HUES64 (cell line): ENCODE data around the gene ADH1B.
"Not testable (repeated sequence)": the region's sequence is repeated elsewhere in the genome, so short reads cannot be mapped to it uniquely, and the experiment has no call there.

Experiments
- H3K27ac ChIP-seq: 2 replicates; pipeline ENCODE4 v1.7.0; 2013; ENCODE audit warnings: low read depth, low read length, inconsistent platforms
- H3K27me3 ChIP-seq: 2 replicates; pipeline ENCODE4 v1.6.1; 2013; ENCODE audit warnings: mild to moderate bottlenecking, low read length; ENCODE audit not compliant: insufficient read depth
- H3K36me3 ChIP-seq: 2 replicates; pipeline ENCODE4 v1.6.1; 2013; ENCODE audit warnings: mild to moderate bottlenecking, low read length; ENCODE audit not compliant: insufficient read depth
- H3K4me1 ChIP-seq: 2 replicates; pipeline ENCODE4 v1.6.1; 2013; ENCODE audit warnings: mild to moderate bottlenecking, low read length, moderate library complexity; ENCODE audit not compliant: insufficient read depth
- H3K4me3 ChIP-seq: 2 replicates; pipeline ENCODE4 v1.5.1; 2013; ENCODE audit warnings: mild to moderate bottlenecking, low read length, moderate library complexity
- H3K9ac ChIP-seq: 2 replicates; pipeline ENCODE4 v1.6.1; 2013; ENCODE audit warnings: mild to moderate bottlenecking, low read depth, low read length
- H3K9me3 ChIP-seq: 2 replicates; pipeline ENCODE4 v1.6.1; 2013; ENCODE audit warnings: low read depth, low read length; ENCODE audit not compliant: insufficient read depth
- WGBS: fragments of 150-250, 120-280 bp; methylation state at CpG from one replicate; pipeline ENCODE4 v1.1.7; 2013; ENCODE audit warnings: missing lambda C conversion rate; 5-methylcytosine and 5-hydroxymethylcytosine counted together

The ADH1B gene

DNA sequence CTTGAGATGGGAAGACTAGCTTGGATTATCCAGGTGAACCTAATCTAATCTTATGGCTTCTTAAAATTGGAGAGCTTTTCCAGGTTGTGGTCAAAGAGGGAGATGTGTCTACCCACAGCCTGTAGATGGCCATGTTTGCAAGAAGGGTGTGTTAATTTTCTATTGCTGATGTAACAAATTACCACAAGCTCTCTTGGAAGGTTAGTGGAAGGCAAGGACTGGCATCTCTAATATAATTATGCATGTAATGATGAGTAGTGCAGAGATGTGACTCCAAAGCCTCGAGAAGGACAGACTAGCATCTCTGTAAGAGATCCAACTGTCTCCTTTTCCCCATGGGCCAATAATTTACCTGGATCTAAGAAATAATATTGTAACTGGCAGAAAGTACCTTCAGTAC, 3.2 kb upstream of the ADH1B start:
- WGBS = 71% methylated on average over 1 of the region's 1 CpG
- Histone ChIP-seq H3K27ac (no peak overlapping the region), H3K36me3 (no peaks in the 10 kb centered on the region), H3K9me3 (0 out of 2 replicates have a peak, but pooled peaks cover 7% of the 10 kb centered on the region), H3K4me3 (no peak overlapping the region), H3K27me3 (no peaks in the 10 kb centered on the region), H3K4me1 (peaks cover 14% of the 10 kb centered on the region), H3K9ac (no peak overlapping the region)

- no peak overlapping the region for H3K9ac ChIP-seq
- H3K36me3 ChIP-seq = no peaks in the 10 kb centered on the region
- H3K4me3 ChIP-seq = no peak overlapping the region
- no peak overlapping the region for H3K27ac ChIP-seq
- peaks cover 14% of the 10 kb centered on the region for H3K4me1 ChIP-seq
- no peaks in the 10 kb centered on the region for H3K27me3 ChIP-seq
- 89% methylated on average over 1 of the region's 1 CpG for WGBS
- H3K9me3 ChIP-seq = 0 out of 2 replicates have a peak, but pooled peaks cover 7% of the 10 kb centered on the region
Observed at GRCh38 chr4:99323756-99324155, 2.6 kb upstream of the ADH1B start.

DNA sequence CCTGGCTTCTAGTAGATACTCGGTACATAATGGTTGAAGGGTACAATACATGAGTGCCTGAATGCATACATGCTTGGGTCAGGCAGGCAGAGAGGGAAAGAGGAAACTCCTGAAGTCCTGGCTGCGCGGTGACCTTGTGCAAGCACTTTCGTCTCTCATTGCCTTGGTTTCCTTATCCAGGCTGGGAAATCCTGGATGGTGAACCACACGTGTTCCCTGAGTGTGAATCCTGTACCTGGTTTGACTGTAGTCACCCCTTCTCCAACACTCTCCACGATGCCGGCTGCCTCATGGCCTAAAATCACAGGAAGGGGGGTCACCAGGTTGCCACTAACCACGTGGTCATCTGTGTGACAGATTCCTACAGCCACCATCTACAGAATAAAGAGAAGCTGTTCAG, 3.4 kb downstream of the ADH1B start:
- not testable (repeated sequence) for H3K36me3 ChIP-seq, H3K4me3 ChIP-seq, H3K9ac ChIP-seq, H3K9me3 ChIP-seq, H3K27ac ChIP-seq, H3K27me3 ChIP-seq
- peaks cover 14% of the 10 kb centered on the region for H3K4me1 ChIP-seq
- 92% methylated on average over 8 of the region's 8 CpGs for WGBS

GRCh38 chr4:99317354-99317753, 3.8 kb downstream of the ADH1B start:
- Histone ChIP-seq H3K36me3 (no peaks in the 10 kb centered on the region), H3K4me3 (no peak overlapping the region)
- 92% methylated on average over 3 of the region's 3 CpGs for WGBS

DNA sequence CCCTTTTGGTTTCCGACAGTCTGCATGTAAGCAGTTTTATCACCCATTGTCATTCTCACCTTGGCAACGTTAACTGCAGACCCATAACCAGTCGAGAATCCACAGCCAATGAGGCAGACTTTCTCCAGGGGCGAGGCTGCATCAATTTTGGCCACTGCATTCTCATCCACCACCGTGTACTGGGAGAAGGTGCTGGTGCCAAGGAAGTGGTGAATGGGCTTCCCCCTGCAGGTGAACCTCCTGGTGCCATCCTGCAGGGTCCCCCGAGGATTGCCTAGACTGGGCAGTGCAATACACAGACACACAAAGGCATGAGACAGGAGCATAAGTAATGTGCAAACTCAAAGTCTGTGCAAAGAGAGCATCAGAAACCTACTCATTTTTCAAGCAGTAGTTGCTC, 5.4 kb downstream of the ADH1B start:
- H3K27ac ChIP-seq = no peak overlapping the region
- WGBS = 90% methylated on average over 6 of the region's 6 CpGs
- H3K4me3 ChIP-seq = no peak overlapping the region
- H3K9ac ChIP-seq = no peak overlapping the region
- H3K27me3 ChIP-seq = no peaks in the 10 kb centered on the region
- H3K36me3 ChIP-seq = no peaks in the 10 kb centered on the region
- H3K4me1 ChIP-seq = peaks cover 3% of the 10 kb centered on the region; the same call in 1 of the 2 replicates
- H3K9me3 ChIP-seq = no peaks in the 10 kb centered on the region

More at GRCh38 chr4:99317354-99317753, 3.8 kb downstream of the ADH1B start:
- Histone ChIP-seq H3K27me3 (no peaks in the 10 kb centered on the region), H3K27ac (no peak overlapping the region), H3K4me1 (peaks cover 14% of the 10 kb centered on the region), H3K9ac (no peak overlapping the region), H3K9me3 (no peaks in the 10 kb centered on the region)

DNA sequence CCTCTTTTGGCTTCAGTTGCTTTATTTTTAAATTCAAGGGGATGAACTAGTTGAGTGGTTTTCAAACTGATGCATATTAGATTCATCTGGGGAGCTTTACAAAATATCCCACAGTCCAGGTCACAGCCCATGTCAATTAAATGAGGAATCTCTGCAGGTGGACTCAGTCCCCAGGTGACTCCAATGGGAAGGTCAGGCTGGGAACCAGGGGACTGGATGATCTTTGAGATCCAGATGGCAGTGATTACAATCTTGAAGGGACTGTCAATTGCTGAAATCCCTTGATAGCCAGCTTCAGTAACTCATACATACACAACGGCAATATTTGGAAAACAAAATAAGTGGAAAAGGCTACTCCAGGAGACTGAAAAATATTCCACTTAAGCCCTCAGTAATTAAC, 7.0 kb downstream of the ADH1B start:
- Histone ChIP-seq H3K27me3 (no peaks in the 10 kb centered on the region), H3K9me3 (no peaks in the 10 kb centered on the region), H3K27ac (no peak overlapping the region), H3K36me3 (no peaks in the 10 kb centered on the region), H3K9ac (no peak overlapping the region), H3K4me1 (peaks cover 15% of the 10 kb centered on the region), H3K4me3 (no peak overlapping the region)
- 79% methylated on average over 1 of the region's 1 CpG for WGBS

DNA sequence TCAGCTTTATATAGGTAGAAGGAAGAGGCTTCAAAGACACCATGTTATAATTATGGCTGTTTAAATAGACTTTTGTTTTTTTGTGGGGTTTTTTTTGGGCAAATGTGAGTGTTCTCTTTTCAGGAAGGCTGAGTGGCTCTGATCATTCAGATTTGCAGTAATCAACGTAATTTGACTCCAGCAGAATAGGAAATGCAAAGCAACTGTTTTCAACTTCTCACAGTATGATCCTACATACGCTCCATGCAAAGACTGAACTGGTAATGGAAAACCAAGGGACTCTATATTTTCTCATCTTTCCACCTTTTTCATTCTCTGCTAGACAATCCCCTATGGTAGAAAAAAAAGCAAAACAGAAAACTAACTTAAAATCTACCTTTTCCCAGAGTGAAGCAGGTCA, 10.8 kb downstream of the ADH1B start:
- no peak overlapping the region for H3K4me3 ChIP-seq
- no peak overlapping the region for H3K27ac ChIP-seq
- H3K9ac ChIP-seq = no peak overlapping the region
- no peaks in the 10 kb centered on the region for H3K9me3 ChIP-seq
- 57% methylated on average over 2 of the region's 2 CpGs for WGBS
- no peaks in the 10 kb centered on the region for H3K36me3 ChIP-seq
- H3K27me3 ChIP-seq = no peaks in the 10 kb centered on the region
- H3K4me1 ChIP-seq = peaks cover 15% of the 10 kb centered on the region

GRCh38 chr4:99305638-99306400, 15.4 kb downstream of the ADH1B start:
- Histone ChIP-seq H3K9ac (no peak overlapping the region), H3K27ac (no peak overlapping the region), H3K36me3 (no peaks in the 10 kb centered on the region), H3K9me3 (no peaks in the 10 kb centered on the region), H3K4me1 (peaks cover 14% of the 10 kb centered on the region), H3K4me3 (no peak overlapping the region), H3K27me3 (no peaks in the 10 kb centered on the region)
- 95% methylated on average over 11 of the region's 11 CpGs for WGBS

DNA sequence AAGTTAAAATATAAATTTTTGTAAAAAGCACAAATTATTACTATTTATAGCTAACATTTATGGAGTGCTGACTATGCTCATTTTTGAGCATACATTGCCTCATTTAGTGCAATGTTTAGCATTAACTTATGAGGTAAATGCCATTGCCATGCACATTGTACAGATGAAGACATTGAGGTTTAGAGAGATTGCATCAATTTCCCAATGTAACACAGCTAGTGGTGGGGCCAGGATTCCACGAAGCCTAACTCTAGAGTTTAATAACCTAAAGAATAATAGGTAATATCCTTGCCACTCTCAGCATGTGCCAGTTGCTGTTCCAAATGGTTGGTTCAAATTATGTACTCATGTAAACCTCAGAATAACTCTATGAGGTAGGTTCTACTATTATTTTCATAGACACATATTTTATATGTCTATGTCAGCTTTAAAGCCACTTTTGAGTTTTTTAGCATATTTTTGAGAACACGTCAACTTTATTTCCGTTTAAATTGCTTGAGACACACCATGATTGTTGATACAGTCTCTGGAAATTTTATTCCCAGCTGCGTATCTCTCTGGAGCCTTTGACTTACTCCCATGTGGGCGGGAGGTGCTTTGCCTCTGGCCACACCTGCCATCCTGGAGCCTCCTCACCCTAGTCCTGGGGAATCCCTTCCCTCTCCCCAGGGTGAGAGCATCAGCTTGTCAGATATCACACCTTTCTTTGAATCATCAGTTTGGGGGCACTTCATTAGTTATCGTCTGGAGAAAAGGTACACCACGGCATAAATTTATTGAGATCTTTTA, 19.6 kb downstream of the ADH1B start:
- Histone ChIP-seq H3K9ac (no peak overlapping the region), H3K27me3 (no peaks in the 10 kb centered on the region), H3K4me3 (no peak overlapping the region), H3K9me3 (no peaks in the 10 kb centered on the region), H3K36me3 (no peaks in the 10 kb centered on the region), H3K27ac (no peak overlapping the region), H3K4me1 (no peaks in the 10 kb centered on the region)
- 95% methylated on average over 6 of the region's 7 CpGs for WGBS

GRCh38 chr4:99300934-99301333, 20.3 kb downstream of the ADH1B start:
- no peaks in the 10 kb centered on the region for H3K4me1 ChIP-seq
- no peaks in the 10 kb centered on the region for H3K27me3 ChIP-seq
- no peak overlapping the region for H3K9ac ChIP-seq
- no peaks in the 10 kb centered on the region for H3K36me3 ChIP-seq
- 97% methylated on average over 3 of the region's 4 CpGs for WGBS
- H3K4me3 ChIP-seq = no peak overlapping the region
- no peak overlapping the region for H3K27ac ChIP-seq
- H3K9me3 ChIP-seq = no peaks in the 10 kb centered on the region

DNA sequence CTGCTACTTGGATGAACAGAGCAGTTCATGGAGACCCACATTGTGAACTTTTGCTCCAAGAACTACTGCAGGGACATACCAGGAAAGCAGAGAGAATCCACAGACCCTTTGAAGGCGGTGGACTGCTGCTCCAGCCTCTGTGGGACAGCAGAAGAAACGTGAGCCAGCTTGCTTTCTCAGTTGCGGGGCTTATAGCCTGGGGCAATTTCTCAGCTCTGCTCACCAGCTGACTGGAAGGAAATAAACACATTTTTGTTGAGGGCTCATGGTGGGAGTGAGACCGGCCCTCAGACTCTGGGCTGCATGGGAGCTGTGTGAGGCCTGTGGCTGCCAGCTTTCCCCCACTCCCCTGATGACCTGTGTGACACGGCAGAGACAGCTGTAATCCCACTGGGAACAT, 27.8 kb downstream of the ADH1B start:
- H3K9me3 ChIP-seq = 0 out of 2 replicates have a peak, but pooled peaks cover 3% of the 10 kb centered on the region
- no peak overlapping the region for H3K9ac ChIP-seq
- no peak overlapping the region for H3K4me3 ChIP-seq
- 90% methylated on average over 5 of the region's 5 CpGs for WGBS
- no peaks in the 10 kb centered on the region for H3K4me1 ChIP-seq
- no peaks in the 10 kb centered on the region for H3K27me3 ChIP-seq
- H3K27ac ChIP-seq = no peak overlapping the region
- no peaks in the 10 kb centered on the region for H3K36me3 ChIP-seq
